ENCODE measurements around the gene TRIO. TPM values are rescaled to one million over a fixed set of nuclear protein-coding genes. Genes with fewer than 3 reads are reported as not detected.

The TRIO gene
- total RNA-seq, 4 donors from 2014 or later: 186 to 388 (median 285) TPM

- WGBS, 2 donors (ENCODE audit: low coverage in 1 of 2): 94 to 100% methylated on average over 4 to 7 of the region's 7 CpGs
- in situ Hi-C loops (cut with MboI; ENCODE audit: low pct_ligation_motif_present in 1 of 4, low pct_unique_long_range_greater_than_20kb in 1 of 4, low sequenced_read_pairs in 3 of 4): loop anchor here in 2 of 4 donors (25.0 kb wide), 1 partner anchor 243 kb away; no protein-coding TSS in a partner anchor
- Histone ChIP-seq H3K4me1 (no peaks in the 10 kb centered on the region), H3K36me3 (peaks cover 0 to 56% (median 22%) of the 10 kb centered on the region in 4 donors), H3K9me3 (no peaks in the 10 kb centered on the region), H3K27ac (no peak overlapping the region), H3K4me3 (no peak overlapping the region), H3K27me3 (no peaks in the 10 kb centered on the region)
- intact Hi-C loops (cut with DNase I; ENCODE audit: low total_unique reads): no loop called here
- no peak for TF ChIP-seq EP300 (IDR thresholded peaks at IDR 0.05; ENCODE audit: low read depth)
- TF ChIP-seq CTCF (IDR thresholded peaks at IDR 0.05): no peak
- no peak for TF ChIP-seq POLR2AphosphoS5 (IDR thresholded peaks at IDR 0.05)
- TF ChIP-seq POLR2A (IDR thresholded peaks at IDR 0.05): no peak
- no peak for DNase-seq
Observed at GRCh38 chr5:14394365-14394764, 251.2 kb downstream of the TRIO start.

GRCh38 chr5:14395411-14395810 lies 252.3 kb downstream of the TRIO start:
- DNase-seq: no peak
- Histone ChIP-seq H3K27me3 (no peaks in the 10 kb centered on the region), H3K9me3 (no peaks in the 10 kb centered on the region), H3K36me3 (peaks cover 0 to 46% (median 20%) of the 10 kb centered on the region in 4 donors), H3K4me3 (no peak overlapping the region), H3K27ac (no peak overlapping the region), H3K4me1 (no peaks in the 10 kb centered on the region)
- intact Hi-C loops (cut with DNase I; ENCODE audit: low total_unique reads): no loop called here
- WGBS, 2 donors (ENCODE audit: low coverage in 1 of 2): 75 to 93% methylated on average over 1 of the region's 1 CpG
- in situ Hi-C loops (cut with MboI; ENCODE audit: low pct_ligation_motif_present in 1 of 4, low pct_unique_long_range_greater_than_20kb in 1 of 4, low sequenced_read_pairs in 3 of 4): loop anchor here in 2 of 4 donors (25.0 kb wide), 1 partner anchor 242 kb away; no protein-coding TSS in a partner anchor
- TF ChIP-seq EP300 (IDR thresholded peaks at IDR 0.05; ENCODE audit: low read depth) (no peak), POLR2AphosphoS5 (IDR thresholded peaks at IDR 0.05) (no peak), POLR2A (IDR thresholded peaks at IDR 0.05) (no peak), CTCF (IDR thresholded peaks at IDR 0.05) (no peak)

- Histone ChIP-seq H3K27me3 (no peaks in the 10 kb centered on the region), H3K4me1 (no peaks in the 10 kb centered on the region), H3K36me3 (peaks cover 0 to 43% (median 17%) of the 10 kb centered on the region in 4 donors), H3K27ac (no peak overlapping the region), H3K9me3 (no peaks in the 10 kb centered on the region), H3K4me3 (no peak overlapping the region)
- no peak for TF ChIP-seq CTCF (IDR thresholded peaks at IDR 0.05)
- TF ChIP-seq EP300 (IDR thresholded peaks at IDR 0.05; ENCODE audit: low read depth): no peak
- no peak for TF ChIP-seq POLR2AphosphoS5 (IDR thresholded peaks at IDR 0.05)
- no peak for TF ChIP-seq POLR2A (IDR thresholded peaks at IDR 0.05)
- in situ Hi-C loops (cut with MboI; ENCODE audit: low pct_ligation_motif_present in 1 of 4, low pct_unique_long_range_greater_than_20kb in 1 of 4, low sequenced_read_pairs in 3 of 4) (loop anchor here in 2 of 4 donors (25.0 kb wide), 1 partner anchor 241 kb away; no protein-coding TSS in a partner anchor), intact Hi-C loops (cut with DNase I; ENCODE audit: low total_unique reads) (no loop called here)
- 76 to 91% methylated on average over 7 of the region's 7 CpGs for WGBS, 2 donors (ENCODE audit: low coverage in 1 of 2)
- no peak for DNase-seq
Observed at GRCh38 chr5:14396066-14396465, 252.9 kb downstream of the TRIO start.

- no peak overlapping the region for H3K27ac ChIP-seq
- intact Hi-C loops (cut with DNase I; ENCODE audit: low total_unique reads): loop anchor here (1.0 kb wide), 1 partner anchor 37 kb away; no protein-coding TSS in a partner anchor
- no peak for DNase-seq
- H3K27me3 ChIP-seq: no peaks in the 10 kb centered on the region
- no peaks in the 10 kb centered on the region for H3K9me3 ChIP-seq
- WGBS, 2 donors (ENCODE audit: low coverage in 1 of 2): 92 to 93% methylated on average over 4 to 5 of the region's 5 CpGs
- H3K4me1 ChIP-seq: no peaks in the 10 kb centered on the region
- in situ Hi-C loops (cut with MboI; ENCODE audit: low pct_ligation_motif_present in 1 of 4, low pct_unique_long_range_greater_than_20kb in 1 of 4, low sequenced_read_pairs in 3 of 4): loop anchor here in 2 of 4 donors (25.0 kb wide), 1 partner anchor 241 kb away; no protein-coding TSS in a partner anchor
- H3K4me3 ChIP-seq: no peak overlapping the region
- H3K36me3 ChIP-seq: peaks cover 0 to 43% (median 15%) of the 10 kb centered on the region in 4 donors
- TF ChIP-seq POLR2AphosphoS5 (IDR thresholded peaks at IDR 0.05) (no peak), CTCF (IDR thresholded peaks at IDR 0.05) (no peak), EP300 (IDR thresholded peaks at IDR 0.05; ENCODE audit: low read depth) (no peak), POLR2A (IDR thresholded peaks at IDR 0.05) (no peak)
Observed at GRCh38 chr5:14396737-14397136, 253.6 kb downstream of the TRIO start.

Data from transverse colon (tissue), 4 donors.